Measurements from ENCODE around the gene MTCP1. TPM values are rescaled to one million over a fixed set of nuclear protein-coding genes. Genes with fewer than 3 reads are reported as not detected.

The MTCP1 gene
- total and polyA plus RNA-seq, 9 of the 15 experiments (the other 6 are each of a cell fraction or from before 2014, with no cell fraction given): 12.7 to 28.0 (median 22.9) TPM

DNA sequence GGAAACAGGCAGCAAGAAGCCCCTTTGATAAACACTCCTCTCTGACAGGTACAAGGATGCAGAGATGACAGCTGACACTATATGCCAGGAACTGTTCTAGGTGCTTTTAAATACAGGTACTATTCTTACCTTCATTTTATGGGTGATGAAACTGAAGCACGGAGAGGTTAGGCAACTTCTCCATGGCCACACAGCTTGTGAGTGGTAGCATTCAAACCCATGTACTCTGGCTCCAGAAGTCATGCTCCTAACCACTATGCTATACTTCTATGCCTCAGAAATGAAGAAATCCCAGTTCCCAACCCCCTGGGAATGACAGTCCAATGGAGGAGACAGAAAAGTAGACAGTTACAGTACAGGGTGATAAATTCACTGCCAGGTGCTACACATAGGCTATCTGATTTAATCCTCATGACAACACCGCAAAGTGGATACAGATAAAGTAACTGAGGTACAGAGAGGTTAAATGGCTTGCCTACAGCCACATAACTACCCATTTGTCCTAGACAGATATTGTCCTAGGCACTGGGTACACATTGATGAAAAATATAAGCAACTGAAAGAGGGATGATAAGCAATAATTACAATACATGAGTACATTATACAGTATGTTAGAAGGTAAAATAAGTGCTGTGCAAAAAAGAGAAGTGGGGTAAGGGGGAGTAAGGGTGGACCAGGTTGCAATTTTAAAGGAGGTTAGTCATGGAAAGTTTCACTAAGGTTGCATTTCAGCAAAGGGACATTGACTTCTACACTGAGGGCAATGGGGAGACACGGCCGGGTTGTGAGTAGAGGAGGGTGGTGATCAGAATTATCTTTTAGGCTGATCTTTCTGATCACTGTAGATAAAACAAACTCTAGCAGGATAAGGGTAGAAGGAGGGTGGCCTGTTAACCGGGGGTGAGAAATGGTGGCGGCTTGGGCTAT lies 46.8 kb downstream of the MTCP1 start (continued):
- TF ChIP-seq, protein P1, sequence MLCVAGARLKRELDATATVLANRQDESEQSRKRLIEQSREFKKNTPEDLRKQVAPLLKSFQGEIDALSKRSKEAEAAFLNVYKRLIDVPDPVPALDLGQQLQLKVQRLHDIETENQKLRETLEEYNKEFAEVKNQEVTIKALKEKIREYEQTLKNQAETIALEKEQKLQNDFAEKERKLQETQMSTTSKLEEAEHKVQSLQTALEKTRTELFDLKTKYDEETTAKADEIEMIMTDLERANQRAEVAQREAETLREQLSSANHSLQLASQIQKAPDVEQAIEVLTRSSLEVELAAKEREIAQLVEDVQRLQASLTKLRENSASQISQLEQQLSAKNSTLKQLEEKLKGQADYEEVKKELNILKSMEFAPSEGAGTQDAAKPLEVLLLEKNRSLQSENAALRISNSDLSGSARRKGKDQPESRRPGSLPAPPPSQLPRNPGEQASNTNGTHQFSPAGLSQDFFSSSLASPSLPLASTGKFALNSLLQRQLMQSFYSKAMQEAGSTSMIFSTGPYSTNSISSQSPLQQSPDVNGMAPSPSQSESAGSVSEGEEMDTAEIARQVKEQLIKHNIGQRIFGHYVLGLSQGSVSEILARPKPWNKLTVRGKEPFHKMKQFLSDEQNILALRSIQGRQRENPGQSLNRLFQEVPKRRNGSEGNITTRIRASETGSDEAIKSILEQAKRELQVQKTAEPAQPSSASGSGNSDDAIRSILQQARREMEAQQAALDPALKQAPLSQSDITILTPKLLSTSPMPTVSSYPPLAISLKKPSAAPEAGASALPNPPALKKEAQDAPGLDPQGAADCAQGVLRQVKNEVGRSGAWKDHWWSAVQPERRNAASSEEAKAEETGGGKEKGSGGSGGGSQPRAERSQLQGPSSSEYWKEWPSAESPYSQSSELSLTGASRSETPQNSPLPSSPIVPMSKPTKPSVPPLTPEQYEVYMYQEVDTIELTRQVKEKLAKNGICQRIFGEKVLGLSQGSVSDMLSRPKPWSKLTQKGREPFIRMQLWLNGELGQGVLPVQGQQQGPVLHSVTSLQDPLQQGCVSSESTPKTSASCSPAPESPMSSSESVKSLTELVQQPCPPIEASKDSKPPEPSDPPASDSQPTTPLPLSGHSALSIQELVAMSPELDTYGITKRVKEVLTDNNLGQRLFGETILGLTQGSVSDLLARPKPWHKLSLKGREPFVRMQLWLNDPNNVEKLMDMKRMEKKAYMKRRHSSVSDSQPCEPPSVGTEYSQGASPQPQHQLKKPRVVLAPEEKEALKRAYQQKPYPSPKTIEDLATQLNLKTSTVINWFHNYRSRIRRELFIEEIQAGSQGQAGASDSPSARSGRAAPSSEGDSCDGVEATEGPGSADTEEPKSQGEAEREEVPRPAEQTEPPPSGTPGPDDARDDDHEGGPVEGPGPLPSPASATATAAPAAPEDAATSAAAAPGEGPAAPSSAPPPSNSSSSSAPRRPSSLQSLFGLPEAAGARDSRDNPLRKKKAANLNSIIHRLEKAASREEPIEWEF (CRISPR knock-in tag; IDR thresholded peaks at IDR 0.05): no peak
- TF ChIP-seq TSC22D4 (tag; IDR thresholded peaks at IDR 0.05) (no peak), FOXK2 (conservative IDR thresholded peaks at IDR 0.05 in 1 of 2, IDR thresholded peaks at IDR 0.05 in 1 of 2; ENCODE audit: low read depth in 2 of 2) (no peak), ZEB2 (IDR thresholded peaks at IDR 0.05) (peak; percentile 23; the same call in 1 of the 2 replicates), ATF1 (CRISPR knock-in tag; IDR thresholded peaks at IDR 0.05) (no peak), ATF1 (tag; IDR thresholded peaks at IDR 0.05) (no peak), ZNF408 (CRISPR knock-in tag; IDR thresholded peaks at IDR 0.05; ENCODE audit: low read depth) (no peak), ZNF12 (CRISPR knock-in tag; IDR thresholded peaks at IDR 0.05) (no peak), TAL1 (IDR thresholded peaks at IDR 0.05) (0 out of 2 replicates have a peak, but pooled peaks have one; percentile 8), MYBL2 (IDR thresholded peaks at IDR 0.05; ENCODE audit: low read depth) (no peak), MYBL2 (CRISPR knock-in tag; IDR thresholded peaks at IDR 0.05; ENCODE audit: borderline replicate concordance) (no peak)
- TF ChIP-seq, protein P2, sequence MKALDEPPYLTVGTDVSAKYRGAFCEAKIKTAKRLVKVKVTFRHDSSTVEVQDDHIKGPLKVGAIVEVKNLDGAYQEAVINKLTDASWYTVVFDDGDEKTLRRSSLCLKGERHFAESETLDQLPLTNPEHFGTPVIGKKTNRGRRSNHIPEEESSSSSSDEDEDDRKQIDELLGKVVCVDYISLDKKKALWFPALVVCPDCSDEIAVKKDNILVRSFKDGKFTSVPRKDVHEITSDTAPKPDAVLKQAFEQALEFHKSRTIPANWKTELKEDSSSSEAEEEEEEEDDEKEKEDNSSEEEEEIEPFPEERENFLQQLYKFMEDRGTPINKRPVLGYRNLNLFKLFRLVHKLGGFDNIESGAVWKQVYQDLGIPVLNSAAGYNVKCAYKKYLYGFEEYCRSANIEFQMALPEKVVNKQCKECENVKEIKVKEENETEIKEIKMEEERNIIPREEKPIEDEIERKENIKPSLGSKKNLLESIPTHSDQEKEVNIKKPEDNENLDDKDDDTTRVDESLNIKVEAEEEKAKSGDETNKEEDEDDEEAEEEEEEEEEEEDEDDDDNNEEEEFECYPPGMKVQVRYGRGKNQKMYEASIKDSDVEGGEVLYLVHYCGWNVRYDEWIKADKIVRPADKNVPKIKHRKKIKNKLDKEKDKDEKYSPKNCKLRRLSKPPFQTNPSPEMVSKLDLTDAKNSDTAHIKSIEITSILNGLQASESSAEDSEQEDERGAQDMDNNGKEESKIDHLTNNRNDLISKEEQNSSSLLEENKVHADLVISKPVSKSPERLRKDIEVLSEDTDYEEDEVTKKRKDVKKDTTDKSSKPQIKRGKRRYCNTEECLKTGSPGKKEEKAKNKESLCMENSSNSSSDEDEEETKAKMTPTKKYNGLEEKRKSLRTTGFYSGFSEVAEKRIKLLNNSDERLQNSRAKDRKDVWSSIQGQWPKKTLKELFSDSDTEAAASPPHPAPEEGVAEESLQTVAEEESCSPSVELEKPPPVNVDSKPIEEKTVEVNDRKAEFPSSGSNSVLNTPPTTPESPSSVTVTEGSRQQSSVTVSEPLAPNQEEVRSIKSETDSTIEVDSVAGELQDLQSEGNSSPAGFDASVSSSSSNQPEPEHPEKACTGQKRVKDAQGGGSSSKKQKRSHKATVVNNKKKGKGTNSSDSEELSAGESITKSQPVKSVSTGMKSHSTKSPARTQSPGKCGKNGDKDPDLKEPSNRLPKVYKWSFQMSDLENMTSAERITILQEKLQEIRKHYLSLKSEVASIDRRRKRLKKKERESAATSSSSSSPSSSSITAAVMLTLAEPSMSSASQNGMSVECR (CRISPR knock-in tag; IDR thresholded peaks at IDR 0.05): no peak
- TF ChIP-seq, protein P3, sequence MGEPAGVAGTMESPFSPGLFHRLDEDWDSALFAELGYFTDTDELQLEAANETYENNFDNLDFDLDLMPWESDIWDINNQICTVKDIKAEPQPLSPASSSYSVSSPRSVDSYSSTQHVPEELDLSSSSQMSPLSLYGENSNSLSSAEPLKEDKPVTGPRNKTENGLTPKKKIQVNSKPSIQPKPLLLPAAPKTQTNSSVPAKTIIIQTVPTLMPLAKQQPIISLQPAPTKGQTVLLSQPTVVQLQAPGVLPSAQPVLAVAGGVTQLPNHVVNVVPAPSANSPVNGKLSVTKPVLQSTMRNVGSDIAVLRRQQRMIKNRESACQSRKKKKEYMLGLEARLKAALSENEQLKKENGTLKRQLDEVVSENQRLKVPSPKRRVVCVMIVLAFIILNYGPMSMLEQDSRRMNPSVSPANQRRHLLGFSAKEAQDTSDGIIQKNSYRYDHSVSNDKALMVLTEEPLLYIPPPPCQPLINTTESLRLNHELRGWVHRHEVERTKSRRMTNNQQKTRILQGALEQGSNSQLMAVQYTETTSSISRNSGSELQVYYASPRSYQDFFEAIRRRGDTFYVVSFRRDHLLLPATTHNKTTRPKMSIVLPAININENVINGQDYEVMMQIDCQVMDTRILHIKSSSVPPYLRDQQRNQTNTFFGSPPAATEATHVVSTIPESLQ (CRISPR knock-in tag; IDR thresholded peaks at IDR 0.05): no peak
